ENCODE measurements around the gene CD101. TPM values are rescaled to one million over a fixed set of nuclear protein-coding genes. Genes with fewer than 3 reads are reported as not detected.
A peak's percentile ranks its signal among the peaks of the same experiment; 100 is the strongest.

CD101 gene
- total RNA-seq, 1 experiment from 2014 or later, result 0.76 TPM

- no peaks in the 10 kb centered on the region for H3K36me3 ChIP-seq (ENCODE audit: low read depth)
- ChIA-PET POLR2A (ENCODE audit: unreplicated experiment) (no interaction called here), CTCF (no interaction called here)
- no TSS peak for BruUV-seq (replicated peaks)
- no peaks in the 10 kb centered on the region for H3K27me3 ChIP-seq (ENCODE audit: insufficient read depth, low read depth)
- H3K9me2 ChIP-seq (ENCODE audit: insufficient read depth), result no peaks in the 10 kb centered on the region
- no peak for DNase-seq
- H2AFZ ChIP-seq, result no peak overlapping the region
- intact Hi-C loops (cut with micrococcal nuclease; ENCODE audit: unreplicated experiment), result loop anchor here (10.0 kb wide), 1 partner anchor 52 kb away; no protein-coding TSS in a partner anchor
- TF ChIP-seq, protein P1, sequence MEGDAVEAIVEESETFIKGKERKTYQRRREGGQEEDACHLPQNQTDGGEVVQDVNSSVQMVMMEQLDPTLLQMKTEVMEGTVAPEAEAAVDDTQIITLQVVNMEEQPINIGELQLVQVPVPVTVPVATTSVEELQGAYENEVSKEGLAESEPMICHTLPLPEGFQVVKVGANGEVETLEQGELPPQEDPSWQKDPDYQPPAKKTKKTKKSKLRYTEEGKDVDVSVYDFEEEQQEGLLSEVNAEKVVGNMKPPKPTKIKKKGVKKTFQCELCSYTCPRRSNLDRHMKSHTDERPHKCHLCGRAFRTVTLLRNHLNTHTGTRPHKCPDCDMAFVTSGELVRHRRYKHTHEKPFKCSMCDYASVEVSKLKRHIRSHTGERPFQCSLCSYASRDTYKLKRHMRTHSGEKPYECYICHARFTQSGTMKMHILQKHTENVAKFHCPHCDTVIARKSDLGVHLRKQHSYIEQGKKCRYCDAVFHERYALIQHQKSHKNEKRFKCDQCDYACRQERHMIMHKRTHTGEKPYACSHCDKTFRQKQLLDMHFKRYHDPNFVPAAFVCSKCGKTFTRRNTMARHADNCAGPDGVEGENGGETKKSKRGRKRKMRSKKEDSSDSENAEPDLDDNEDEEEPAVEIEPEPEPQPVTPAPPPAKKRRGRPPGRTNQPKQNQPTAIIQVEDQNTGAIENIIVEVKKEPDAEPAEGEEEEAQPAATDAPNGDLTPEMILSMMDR (conservative IDR thresholded peaks at IDR 0.05), result no peak
- no peak for TF ChIP-seq EZH2 (IDR thresholded peaks at IDR 0.05; ENCODE audit: low read depth)
- no peak overlapping the region for H3K4me3 ChIP-seq
- no peak overlapping the region for H3K4me2 ChIP-seq
- no peaks in the 10 kb centered on the region for H4K20me1 ChIP-seq (ENCODE audit: insufficient read depth)
- H3K27ac ChIP-seq, result no peak overlapping the region
- no peaks in the 10 kb centered on the region for H3K9me3 ChIP-seq (ENCODE audit: insufficient read depth, low read depth)
- peaks cover 12% of the 10 kb centered on the region for H3K4me1 ChIP-seq (replicated peaks; ENCODE audit: insufficient read depth)
- H3K79me2 ChIP-seq (ENCODE audit: low read depth), result no peaks in the 10 kb centered on the region
- H3F3A ChIP-seq (ENCODE audit: insufficient read depth, low read depth), result peaks cover 8% of the 10 kb centered on the region; the same call in 1 of the 2 replicates
These were observed 8.3 kb upstream of the CD101 start for GRCh38 chr1:116993286-116993685.

DNA sequence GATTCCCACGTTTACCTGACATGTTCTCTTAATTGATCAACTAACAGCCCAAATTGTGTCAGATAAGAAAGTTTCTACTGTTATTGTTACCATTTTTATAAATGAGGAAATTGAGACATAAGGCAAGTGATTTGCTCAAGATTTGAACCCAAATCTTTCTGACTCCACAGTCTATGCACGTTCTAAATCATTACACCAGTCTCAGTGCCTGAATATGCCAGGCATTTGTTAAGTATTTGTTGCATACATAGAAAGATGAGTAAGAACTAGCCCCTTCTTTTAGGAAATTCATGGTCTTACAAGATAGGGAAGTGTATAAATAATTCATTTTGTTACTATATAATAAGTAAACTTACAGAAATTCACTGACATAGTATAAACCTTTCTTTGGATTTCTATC is 7.1 kb upstream of the CD101 start:
- POLR2A ChIA-PET (ENCODE audit: unreplicated experiment), result no interaction called here
- H3K9me2 ChIP-seq (ENCODE audit: insufficient read depth), result no peaks in the 10 kb centered on the region
- BruUV-seq (replicated peaks), result no TSS peak

DNA sequence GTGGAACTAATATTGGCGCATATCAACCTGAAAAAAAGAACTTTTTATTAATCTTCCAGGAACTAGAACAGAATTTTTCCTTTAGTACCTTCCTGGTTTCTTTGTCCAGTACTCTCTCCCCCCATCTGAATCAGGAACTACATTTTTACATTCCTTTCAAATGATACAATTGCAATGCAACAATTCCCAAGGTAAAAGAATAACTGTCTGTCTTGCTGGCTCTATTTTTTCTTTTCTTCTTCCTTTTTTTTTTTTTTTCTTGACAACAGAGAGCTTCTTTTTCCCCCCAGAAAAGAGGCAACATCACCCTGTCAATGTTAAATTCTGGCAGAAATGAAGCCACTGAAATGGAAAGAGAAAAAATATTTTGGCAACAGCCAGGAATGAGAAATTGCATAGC is 4.5 kb upstream of the CD101 start:
- ChIA-PET CTCF (no interaction called here), POLR2A (ENCODE audit: unreplicated experiment) (interaction anchor here (0.6 kb wide), 1 partner anchor 144 kb away, joined by 3 read pairs; no protein-coding TSS in a partner anchor)
- Histone ChIP-seq H3K4me1 (replicated peaks; ENCODE audit: insufficient read depth) (peaks cover 12% of the 10 kb centered on the region), H3F3A (ENCODE audit: insufficient read depth, low read depth) (peaks cover 8% of the 10 kb centered on the region; the same call in 1 of the 2 replicates), H3K9me3 (ENCODE audit: insufficient read depth, low read depth) (no peaks in the 10 kb centered on the region), H4K20me1 (ENCODE audit: insufficient read depth) (no peaks in the 10 kb centered on the region), H3K4me3 (no peak overlapping the region), H3K27ac (peak overlapping the region; percentile 12), H3K4me2 (0 out of 2 replicates have a peak overlapping the region, but pooled peaks have one; percentile 15), H2AFZ (no peak overlapping the region), H3K9me2 (ENCODE audit: insufficient read depth) (no peaks in the 10 kb centered on the region), H3K27me3 (ENCODE audit: insufficient read depth, low read depth) (no peaks in the 10 kb centered on the region), H3K36me3 (ENCODE audit: low read depth) (no peaks in the 10 kb centered on the region), H3K79me2 (ENCODE audit: low read depth) (no peaks in the 10 kb centered on the region)
- intact Hi-C loops (cut with micrococcal nuclease; ENCODE audit: unreplicated experiment), result loop anchor here (1.0 to 10.0 kb wide), 2 partner anchors 10 to 48 kb away; no protein-coding TSS in a partner anchor
- peak in 1 of 2 experiments; percentile 75 for DNase-seq
- no peak for TF ChIP-seq EZH2 (IDR thresholded peaks at IDR 0.05; ENCODE audit: low read depth)
- TF ChIP-seq, protein P1 (conservative IDR thresholded peaks at IDR 0.05), result no peak
- BruUV-seq (replicated peaks), result no TSS peak

More for the DNA sequence above, 7.1 kb upstream of the CD101 start:
- H3K9me3 ChIP-seq (ENCODE audit: insufficient read depth, low read depth), result no peaks in the 10 kb centered on the region
- peaks cover 8% of the 10 kb centered on the region; the same call in 1 of the 2 replicates for H3F3A ChIP-seq (ENCODE audit: insufficient read depth, low read depth)
- no peaks in the 10 kb centered on the region for H4K20me1 ChIP-seq (ENCODE audit: insufficient read depth)
- no peak overlapping the region for H2AFZ ChIP-seq
- no peaks in the 10 kb centered on the region for H3K36me3 ChIP-seq (ENCODE audit: low read depth)
- peaks cover 12% of the 10 kb centered on the region for H3K4me1 ChIP-seq (replicated peaks; ENCODE audit: insufficient read depth)
- no peaks in the 10 kb centered on the region for H3K27me3 ChIP-seq (ENCODE audit: insufficient read depth, low read depth)
- intact Hi-C loops (cut with micrococcal nuclease; ENCODE audit: unreplicated experiment), result loop anchor here (10.0 kb wide), 1 partner anchor 50 kb away; no protein-coding TSS in a partner anchor
- H3K27ac ChIP-seq, result no peak overlapping the region
- TF ChIP-seq EZH2 (IDR thresholded peaks at IDR 0.05; ENCODE audit: low read depth), result no peak
- TF ChIP-seq, protein P1 (conservative IDR thresholded peaks at IDR 0.05), result no peak
- CTCF ChIA-PET, result no interaction called here
- no peaks in the 10 kb centered on the region for H3K79me2 ChIP-seq (ENCODE audit: low read depth)
- DNase-seq, result no peak
- H3K4me2 ChIP-seq, result no peak overlapping the region
- H3K4me3 ChIP-seq, result no peak overlapping the region
